Stimulated activated CD4-positive, alpha-beta T cell treated with anti-CD3 and anti-CD28 coated beads, TNF-alpha, amount 100 ng/mL, for 24 hours (primary cell): ENCODE measurements around the gene AKAIN1.

Experiments used
- DNase-seq, 3 experiments: peaks; one replicate each; pipeline ENCODE4 v3.0.0-alpha.2; 2020; ENCODE audit warnings: low read depth in 3 of 3

Gene AKAIN1, protein sequence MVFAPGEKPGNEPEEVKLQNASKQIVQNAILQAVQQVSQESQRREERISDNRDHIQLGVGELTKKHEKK

DNA sequence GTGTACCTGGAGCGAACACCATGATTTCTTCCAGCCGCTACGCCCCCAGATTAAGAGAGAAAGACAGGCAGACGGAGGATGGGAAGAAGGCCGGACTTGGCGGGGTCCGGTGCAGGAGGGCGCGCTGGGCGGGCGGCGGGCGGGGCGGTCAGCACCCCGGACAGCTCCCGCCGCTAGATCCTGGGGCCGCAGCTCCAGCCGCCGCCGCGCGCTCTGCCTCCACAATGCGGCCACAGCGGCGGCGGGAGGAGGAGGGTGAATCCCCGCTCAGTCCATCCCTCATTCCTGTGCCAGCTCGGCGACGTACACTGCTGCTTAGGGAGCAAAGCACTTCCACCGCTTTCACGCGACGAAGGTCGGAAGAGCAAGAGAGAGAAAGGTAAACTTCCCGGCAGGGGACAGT lies at the start of gene AKAIN1:
Gene AKAIN1 (minus strand): TSS at position 226 of the 403 bp plus-strand sequence. CDS start 204 bp downstream, at position 22.
- DNase-seq = peak in 2 of 3 experiments; percentile 5 to 13

DNA sequence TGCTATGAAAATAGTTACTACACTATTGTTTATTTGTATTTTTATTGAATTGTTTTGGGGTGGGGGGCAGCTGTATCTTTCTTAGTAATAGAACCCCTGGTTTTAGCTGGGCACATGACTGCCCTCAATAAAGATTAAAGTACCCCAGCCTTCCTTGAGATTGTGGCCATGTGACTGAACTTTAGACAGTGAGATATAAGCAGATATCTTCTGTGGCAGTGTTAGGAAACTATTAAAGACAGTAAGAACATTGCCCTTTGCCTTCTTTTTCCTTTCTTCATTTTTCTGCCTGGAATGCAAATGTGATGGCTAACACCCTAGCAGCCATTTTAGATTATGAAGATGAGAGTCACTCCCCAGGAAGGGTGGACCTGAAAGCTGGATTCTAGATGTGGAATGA lies 47.9 kb upstream of the AKAIN1 start:
- DNase-seq = no peak

DNA sequence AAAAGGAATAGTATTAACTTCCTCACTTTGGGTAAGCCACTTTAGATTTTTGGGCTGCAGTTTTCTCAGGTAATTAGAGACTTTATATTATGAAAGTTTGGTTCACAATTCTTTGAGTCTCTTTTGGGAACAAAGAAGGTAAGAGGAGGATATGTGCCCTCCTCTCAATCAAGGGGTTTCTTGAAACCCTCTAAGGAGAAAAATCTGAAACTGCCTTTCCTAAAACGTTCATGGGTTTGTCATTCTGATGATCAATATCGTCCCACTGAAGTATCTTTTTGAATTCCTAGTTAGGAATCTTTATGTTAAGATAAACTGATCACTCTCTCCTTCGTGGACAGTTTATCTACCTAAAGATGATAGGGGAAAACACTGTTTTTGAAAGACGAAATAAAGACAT lies 42.4 kb upstream of the AKAIN1 start:
- DNase-seq = no peak

DNA sequence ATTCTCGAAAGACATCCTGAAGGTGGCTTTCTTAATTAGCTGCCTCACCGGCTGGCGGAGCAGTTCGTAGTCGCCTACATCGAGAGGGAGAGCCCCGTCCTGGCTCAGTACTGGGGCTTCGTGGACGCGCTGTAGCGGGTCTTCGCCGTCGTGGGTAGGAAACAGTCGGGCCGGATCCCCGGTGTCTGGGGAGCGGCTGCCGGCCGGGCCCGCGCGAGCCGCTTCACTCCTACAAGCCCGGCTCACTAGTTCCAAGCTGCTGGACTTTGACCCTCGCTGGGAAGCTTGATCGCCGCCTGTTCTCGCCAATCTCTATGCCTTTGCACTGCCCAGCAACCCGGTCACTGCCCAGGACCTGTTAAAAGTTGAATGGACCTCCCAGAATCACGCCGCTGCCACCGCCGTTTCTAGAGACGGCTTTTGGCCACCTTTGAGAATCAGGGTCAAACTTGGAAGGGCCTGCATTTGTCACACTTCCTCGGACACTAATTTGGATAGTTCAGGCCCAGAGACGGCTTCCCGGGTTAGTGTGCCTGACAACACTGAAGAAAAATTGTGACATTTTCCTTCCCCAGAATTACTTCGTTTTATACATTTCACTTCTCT lies 41.4 kb upstream of the AKAIN1 start:
- peak in 2 of 3 experiments; percentile 11 to 22 for DNase-seq

DNA sequence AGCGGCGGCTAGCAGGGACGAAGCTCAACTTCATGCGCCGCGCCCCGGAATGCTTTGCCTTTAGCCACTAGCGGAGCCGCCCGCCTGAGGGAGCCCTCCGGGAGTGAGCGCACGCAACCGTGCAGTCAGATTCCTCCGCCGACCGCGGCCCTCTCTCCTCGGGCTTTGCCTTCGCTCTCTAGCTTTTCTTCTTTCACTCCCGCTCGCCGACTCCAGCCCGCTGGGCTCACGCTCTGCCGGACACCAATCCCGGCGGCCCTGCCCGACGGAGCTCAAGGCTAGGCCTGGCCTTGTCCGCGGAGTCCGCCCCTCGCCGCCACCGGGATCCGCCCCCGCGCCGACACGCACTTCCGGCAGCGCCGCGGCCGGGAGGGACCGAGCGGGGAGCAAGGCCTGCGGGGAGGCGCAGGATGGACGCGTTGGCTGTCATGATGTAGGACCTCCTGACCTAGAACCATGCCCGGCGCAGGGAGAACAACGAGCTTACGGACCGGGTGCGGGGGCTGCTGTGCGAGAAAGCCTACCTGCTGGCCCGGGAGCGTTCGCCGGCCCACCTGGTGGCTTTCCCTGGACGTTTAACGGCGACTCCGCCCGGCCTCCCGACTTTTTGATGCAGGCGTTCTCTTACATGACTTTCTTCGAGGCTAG lies 40.8 kb upstream of the AKAIN1 start:
- DNase-seq = peak; percentile 73 to 81 (median 78)

DNA sequence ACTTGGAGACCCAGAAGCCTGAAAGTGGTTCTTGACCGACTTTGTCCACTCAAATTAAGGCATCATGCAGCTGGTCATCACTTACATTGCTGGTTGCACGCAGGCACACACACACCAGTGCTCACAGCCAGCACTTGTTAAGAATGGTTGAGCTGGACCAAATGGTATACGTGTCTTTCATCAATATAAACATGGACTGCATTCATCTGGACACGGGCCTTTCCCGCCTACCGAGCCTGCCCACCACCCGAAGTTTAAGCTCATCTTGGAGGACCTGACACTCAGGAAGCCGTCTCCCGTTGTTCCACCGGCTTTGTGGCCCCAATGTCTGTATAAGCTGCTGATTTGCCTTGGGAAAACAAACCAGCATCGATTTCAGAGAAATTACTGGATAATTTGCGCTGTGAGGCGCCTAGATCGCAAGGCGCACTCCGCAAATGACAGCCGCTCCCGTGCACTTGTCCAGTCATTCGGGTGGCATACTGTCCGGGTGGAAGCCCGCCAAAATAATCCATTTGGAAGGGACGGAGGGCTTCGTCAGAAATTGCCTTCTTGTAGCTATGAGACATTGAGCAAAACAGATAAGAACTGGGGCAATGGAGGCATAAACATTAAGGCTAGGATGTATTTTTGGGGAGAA lies 40.1 kb upstream of the AKAIN1 start:
- DNase-seq = no peak

DNA sequence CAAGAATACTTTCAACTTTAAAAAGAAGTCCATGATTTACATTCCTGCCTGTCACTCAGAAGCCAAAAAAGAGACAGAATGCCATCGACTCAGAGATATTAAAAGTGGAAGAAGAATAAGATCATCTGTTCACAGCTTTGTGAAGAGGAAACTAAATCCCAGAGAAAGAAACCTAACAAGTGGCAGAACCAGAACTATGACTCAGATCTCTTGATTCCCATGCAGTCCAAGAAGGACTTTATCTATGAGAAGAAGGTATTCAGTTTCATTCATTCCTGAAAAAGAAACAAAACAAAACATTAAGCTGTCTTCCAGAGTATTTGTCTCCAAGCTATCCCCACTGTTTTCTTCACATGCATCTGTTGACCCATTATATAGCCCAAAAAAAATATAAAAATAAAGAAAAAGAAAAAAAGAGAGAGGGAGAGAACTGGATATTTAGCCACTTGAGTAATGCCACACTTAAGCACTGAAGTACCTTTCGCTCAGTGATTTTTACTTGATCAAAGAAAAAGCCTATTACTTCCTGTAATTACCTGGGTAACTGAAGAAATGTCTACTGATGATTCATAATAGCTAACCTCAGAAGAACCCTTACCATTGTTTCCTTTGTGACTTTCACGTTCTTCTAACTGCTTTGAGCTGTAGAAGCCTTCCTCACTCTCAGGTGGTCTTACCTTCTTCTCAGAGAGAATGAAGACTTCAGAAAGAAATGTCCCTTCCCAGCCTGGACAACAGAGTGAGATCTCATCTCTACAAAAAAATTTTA lies 17.7 kb upstream of the AKAIN1 start:
- DNase-seq = no peak

DNA sequence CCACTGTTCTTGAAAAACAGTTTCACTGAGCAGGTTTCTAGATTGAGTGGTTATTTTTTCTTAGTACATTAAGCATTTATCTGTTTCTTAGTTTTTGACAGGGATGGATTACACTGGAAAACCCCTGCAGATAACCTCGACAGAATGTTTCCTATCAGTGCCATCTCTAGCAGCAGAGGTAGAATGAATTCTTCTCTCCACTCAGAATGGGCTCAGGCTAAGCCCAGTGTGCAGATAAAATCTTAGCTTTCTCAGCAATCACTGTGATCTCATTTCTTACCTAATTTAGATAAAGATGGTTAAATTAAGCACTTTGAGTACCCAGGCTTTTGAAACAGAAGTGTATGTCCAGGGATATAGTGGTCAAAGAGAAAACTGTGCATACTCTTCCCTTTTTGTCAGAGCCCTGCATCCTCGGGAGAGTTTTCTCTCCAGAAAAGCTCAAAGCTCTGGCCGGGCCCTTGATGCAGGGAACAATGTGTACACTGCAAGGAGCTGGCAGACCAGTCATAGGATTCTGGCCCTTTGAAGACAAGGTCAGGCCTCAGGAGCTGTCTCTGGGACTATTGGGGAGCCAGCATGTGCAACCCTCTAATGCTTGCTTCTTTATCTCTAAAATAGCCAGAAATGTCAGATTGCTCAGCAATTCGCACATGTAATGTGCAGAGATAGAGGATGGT lies 10.6 kb upstream of the AKAIN1 start:
- DNase-seq = no peak

DNA sequence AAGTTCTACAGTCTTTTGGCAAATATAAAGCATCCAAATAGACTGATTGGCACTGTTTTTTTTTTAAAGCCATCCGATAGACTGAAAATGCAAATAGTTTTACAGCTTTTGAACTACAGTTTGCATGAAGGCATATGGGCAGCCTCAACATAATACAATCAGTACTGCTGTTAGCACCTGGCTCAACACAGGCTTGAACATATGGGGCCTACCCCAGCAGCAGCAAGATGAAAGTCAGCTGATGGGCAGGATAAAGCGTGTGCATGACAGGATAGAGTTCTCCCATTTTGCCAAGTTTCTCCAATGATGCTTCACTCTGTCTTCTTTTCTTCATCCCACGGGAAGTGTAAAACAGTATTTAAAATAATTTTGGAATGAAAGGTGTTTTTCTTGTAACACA lies 1.3 kb upstream of the AKAIN1 start:
- no peak for DNase-seq

DNA sequence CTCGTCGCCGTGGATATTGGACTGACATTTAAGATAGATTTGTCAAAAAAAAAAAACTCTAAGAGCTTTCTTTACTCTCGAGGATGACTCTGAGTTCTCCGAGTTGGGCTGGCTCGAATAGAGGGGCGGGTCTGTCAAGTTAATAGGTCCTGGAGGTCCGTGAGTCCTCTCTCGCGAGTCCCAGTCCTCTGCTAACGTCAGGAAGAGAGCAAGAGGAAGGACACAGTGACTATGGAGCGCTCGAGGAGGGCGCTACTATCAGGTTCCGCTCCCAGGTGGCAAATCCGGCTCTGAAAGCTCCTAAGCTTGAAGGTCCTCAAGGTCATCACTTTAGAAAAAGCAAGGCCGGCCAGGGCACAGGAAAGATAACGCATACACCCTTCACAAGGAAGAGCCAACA lies 404 bp upstream of the AKAIN1 start:
- DNase-seq = no peak

DNA sequence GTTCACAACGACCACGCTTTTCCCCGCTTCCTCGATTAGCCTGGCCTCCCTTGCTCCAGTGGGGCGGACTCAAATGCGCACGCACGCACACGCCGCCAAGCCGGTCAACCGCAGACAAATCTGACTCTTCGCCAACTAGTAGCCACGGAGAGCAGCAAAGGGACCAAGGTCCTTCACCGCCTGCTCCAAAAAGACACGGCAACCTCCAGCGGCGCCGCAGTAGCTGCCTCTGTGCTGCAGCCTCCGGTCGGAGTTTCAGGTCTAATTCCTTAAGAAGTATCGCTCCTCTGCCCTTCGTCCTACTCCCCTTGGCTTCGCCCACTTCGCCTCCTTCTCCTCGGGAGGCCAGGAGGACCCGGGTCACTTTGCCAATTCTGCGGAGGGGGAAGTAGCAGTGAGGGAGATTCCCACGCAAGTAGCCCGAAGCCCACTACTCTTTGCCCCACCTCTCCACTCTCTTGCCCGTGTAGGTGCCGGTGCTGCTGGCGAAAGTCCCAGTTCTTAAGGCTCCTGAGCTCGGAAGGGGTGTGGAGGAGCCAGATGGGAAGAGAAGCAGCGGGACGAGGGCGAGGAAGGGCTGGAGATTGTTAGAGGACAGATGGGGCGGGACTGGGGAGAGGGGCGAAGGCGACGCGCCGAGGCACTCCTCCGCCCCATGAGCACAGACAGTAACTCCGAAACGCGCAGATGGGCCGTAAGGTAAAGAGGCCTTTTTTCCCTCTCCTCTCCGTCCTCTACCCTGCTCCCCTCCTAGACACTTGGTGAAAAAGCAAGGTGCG lies 615 bp downstream of the AKAIN1 start:
- DNase-seq = no peak

DNA sequence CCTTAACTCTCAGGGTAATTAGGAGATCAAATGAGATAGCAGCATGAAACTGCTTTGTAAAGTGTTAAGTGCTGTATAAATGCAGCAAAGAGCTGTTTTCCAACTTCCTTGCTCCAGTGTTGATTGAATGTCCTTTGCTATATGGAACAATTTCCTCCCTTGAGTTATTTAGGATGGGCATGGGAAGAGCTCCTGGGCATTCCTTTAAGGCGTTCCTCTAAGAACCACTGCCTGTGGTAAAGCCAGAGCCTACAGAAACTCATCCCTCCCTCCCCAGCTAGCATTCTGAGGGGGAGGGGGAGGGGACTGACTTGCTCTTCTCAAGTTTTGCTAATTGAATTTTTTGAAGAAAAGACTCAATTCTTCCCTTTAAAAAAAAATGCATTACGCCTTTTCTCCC lies 1.4 kb downstream of the AKAIN1 start:
- no peak for DNase-seq

DNA sequence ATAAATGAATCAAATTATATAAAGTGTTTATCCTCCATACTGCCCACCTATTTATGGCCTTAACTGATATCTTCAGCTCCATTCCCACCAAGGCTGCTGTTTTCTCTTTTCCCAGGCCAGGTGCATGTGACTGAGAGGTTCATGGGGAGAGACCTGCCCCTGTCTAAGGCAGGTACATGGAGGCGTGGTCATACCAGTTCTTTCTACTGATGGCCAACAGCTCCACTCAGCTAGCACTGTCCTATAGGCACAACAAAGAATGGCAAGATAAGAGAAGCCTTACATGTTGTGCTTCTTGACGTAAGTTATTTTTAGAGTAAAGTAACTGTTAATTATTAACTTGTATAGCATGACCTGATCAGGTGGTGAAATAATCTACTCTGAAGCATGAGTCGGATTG lies 16.8 kb downstream of the AKAIN1 start:
- no peak for DNase-seq

DNA sequence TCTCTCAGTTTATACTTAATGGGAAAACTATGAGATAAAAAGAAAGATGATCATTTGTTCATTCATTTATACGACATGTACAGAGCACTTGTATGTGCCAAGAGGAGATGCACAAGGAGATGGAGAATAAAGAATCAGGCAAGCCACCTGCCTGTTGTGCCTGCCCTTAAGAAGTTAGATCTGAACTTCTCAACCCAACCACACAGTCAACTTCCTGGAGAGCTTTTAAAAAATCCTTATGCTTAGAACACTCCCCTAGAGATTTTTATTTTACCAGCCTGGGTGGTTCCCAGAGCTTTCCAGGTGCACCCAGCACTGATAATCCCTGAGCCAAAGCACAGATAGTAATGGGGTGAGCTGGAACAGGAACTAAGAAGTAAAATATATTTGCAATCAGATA lies 18.5 kb downstream of the AKAIN1 start:
- no peak for DNase-seq

DNA sequence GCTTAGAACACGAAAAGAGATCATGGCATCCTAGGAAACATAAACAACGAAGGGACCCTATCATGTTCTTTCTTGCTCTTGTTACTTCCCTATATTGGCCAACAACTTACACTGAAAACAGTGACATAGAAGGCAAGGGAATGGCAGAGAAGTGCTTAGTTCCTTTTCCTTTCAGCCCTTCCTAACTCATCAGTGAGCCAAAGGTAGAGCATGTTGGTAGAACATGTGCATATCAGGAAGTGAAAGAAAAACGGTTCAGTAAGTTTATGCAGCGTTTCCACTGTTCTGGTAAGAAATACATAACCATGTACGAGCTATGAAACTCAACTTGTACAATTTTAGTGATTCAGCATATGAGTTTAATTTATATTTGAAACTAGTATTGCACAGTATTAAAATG lies 21.7 kb downstream of the AKAIN1 start:
- DNase-seq = no peak

DNA sequence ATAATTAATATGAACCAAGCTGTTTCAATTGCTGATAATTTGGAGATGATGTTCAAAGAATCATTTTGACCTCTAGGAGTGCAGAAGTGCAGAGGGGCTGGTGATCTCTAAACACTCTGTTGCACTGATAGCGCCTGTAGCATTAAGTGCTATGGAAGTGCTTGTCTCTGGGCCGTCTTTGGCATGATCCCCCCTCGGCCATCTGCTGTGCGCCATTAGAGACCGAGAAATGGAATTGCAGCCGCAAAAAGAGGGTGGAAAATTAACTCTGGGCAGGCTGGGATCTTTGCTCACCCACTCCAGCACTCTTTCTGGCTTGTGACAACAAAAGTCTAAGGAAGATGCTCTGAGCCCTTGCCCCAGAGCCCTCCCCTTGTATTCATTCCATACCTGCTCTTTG lies 23.4 kb downstream of the AKAIN1 start:
- no peak for DNase-seq

DNA sequence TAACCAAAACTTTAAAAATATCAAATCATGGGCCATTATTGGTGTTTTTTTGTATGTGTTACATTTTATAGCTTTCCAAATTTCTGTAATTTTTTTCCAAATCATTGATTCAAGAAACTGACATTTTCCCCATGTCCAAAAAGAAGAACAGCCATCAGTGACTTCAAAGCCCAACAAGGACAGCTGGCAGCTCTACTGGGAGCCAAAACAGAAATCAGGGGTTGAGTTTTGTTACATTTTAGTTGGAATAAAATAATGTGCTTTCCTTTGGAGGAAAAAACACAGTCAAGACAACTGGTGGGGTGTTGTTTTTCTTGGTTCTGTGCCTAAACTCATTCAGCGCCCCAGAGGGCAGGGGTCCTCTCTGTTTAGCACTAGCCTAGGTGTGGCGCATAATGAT lies 23.8 kb downstream of the AKAIN1 start:
- no peak for DNase-seq

DNA sequence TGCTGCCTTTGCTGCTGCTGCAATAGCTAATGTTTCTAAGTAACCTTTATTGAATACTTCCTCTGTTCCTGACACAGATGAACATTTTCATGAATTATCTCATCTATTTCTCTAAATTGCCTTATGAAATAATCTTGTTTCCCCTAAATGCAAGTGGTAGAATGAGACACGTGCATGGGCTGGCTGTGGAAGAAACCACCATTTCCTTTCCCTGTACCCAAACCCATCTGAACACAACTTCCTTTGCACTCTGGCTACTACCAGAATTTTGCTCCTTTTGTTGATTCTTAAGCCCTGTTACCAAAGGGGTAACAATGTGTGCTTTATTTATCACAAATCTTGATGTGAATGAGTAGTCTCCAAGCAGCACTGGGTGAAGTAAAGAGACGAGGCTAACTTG lies 29.2 kb downstream of the AKAIN1 start:
- no peak for DNase-seq

DNA sequence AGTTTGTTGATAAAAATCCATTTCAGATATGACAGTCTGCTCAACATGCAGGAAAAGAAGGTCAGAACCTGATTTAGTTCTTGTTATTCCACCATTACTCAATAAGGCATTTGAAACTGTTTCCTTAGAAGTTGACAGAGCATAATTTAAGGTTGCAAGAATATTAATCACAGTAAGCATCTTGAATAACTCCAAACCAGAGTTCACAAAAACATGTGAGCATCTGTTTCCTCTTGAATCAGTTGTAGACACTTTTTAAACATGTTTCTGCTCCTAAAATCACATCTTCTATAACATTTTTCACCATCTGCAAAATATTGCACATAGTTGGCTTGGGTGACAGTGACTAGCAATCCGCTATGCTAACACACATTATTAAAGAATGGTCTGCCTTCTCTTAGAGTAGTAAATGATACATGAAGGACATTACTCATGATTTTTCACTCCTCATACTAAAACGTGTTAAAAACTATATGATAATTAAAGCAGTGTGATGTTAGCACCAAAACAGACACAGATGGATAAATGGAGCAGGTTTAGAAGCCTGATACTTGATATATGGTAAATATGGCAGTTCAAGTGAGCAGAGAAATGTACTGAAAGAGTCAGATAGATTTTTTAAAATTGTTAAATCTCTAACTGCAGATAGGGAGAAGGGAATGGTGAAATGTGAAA lies 30.3 kb downstream of the AKAIN1 start:
- no peak for DNase-seq

DNA sequence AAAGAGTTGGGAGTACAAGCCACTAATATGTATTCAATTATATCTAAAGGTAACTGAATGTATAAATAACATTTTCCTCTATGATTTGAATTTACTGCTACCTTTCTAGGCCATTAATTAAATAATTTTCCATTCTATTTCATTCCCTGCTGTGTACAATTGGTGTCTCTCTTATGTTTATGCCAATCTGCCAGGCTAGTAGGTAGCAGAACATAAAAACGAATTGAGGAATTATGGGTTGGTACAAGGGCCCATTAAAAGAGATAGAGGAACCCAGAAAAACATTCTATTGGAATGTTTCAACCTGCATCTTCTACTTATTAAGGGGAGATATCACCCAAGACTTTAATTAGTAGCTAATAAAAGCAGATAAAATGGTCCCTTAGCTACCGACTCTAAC lies 32.2 kb downstream of the AKAIN1 start:
- no peak for DNase-seq

DNA sequence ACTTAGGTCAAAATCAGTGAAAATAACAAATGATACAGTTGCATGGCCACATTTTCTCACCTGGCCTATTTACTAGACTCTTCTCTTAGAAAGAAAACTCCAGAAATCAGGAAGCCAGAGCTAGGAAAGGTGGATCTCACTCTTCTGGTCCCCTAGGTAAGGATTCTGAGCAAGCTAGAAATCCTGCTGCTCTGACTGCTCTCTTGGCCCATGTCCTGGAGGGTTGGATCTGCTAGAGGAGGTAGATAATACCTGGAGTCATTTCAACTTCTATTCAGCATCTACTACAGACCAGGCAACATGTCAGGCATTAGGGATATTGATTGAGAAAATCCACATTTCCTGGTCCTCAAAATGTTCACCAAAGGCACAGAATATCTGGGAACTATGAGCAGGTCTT lies 34.9 kb downstream of the AKAIN1 start:
- no peak for DNase-seq
